HG03558 (cell line): Measurements from ENCODE around the gene ALDH1L1.
"Not testable (repeated sequence)": the region's sequence is repeated elsewhere in the genome, so short reads cannot be mapped to it uniquely, and the experiment has no call there.

Experiments
- ATAC-seq: cut with Tn5 transposase; IDR thresholded peaks from one replicate; pipeline ENCODE4 v1.9.1; 2021; ENCODE audit warnings: moderate number of reproducible peaks; ENCODE audit not compliant: unreplicated experiment; ENCODE audit errors: extremely low read depth

ALDH1L1 gene

GRCh38 chr3:126087552-126088175 lies 92.7 kb downstream of the ALDH1L1 start:
- ATAC-seq: no peak

- ATAC-seq: no peak
Observed at GRCh38 chr3:126085841-126086240, 94.5 kb downstream of the ALDH1L1 start.

- no peak for ATAC-seq
Observed at GRCh38 chr3:126085276-126085675, 95.1 kb downstream of the ALDH1L1 start.

- ATAC-seq: no peak
Observed at GRCh38 chr3:126084768-126085180, 95.6 kb downstream of the ALDH1L1 start.

GRCh38 chr3:126083913-126084767 lies 96.2 kb downstream of the ALDH1L1 start, which contains the start of gene SLC41A3:
Gene SLC41A3 (minus strand): TSS chr3:126084124. CDS start chr3:126068219, 15,905 bp downstream.
- ATAC-seq: peak; percentile 73

- ATAC-seq: peak; percentile 14
Observed at GRCh38 chr3:126083511-126083912, 96.9 kb downstream of the ALDH1L1 start.

GRCh38 chr3:126083138-126083445 lies 97.3 kb downstream of the ALDH1L1 start:
- ATAC-seq: no peak

GRCh38 chr3:126082362-126083137 lies 97.8 kb downstream of the ALDH1L1 start:
- no peak for ATAC-seq

- ATAC-seq: no peak
Observed at GRCh38 chr3:126081618-126082361, 98.6 kb downstream of the ALDH1L1 start.

GRCh38 chr3:126080970-126081369 lies 99.4 kb downstream of the ALDH1L1 start:
- no peak for ATAC-seq

GRCh38 chr3:126078866-126079265 lies 101.5 kb downstream of the ALDH1L1 start:
- ATAC-seq: no peak

GRCh38 chr3:126077754-126078153 lies 102.6 kb downstream of the ALDH1L1 start:
- ATAC-seq: no peak

- no peak for ATAC-seq
Observed at GRCh38 chr3:126076140-126076539, 104.2 kb downstream of the ALDH1L1 start.

- ATAC-seq: no peak
Observed at GRCh38 chr3:126070146-126070545, 110.2 kb downstream of the ALDH1L1 start.

GRCh38 chr3:126067959-126068358 lies 112.4 kb downstream of the ALDH1L1 start:
- ATAC-seq: no peak

GRCh38 chr3:126066676-126067075 lies 113.7 kb downstream of the ALDH1L1 start:
- ATAC-seq: not testable (repeated sequence)

GRCh38 chr3:126065876-126066275 lies 114.5 kb downstream of the ALDH1L1 start:
- ATAC-seq: no peak

GRCh38 chr3:126064627-126065258 lies 115.6 kb downstream of the ALDH1L1 start:
- ATAC-seq: no peak

- ATAC-seq: no peak
Observed at GRCh38 chr3:126063358-126063965, 116.9 kb downstream of the ALDH1L1 start.
